Parathyroid adenoma (tissue), 2 donors: ENCODE data around the gene PCDHA1.

Experiments
- H2AFZ ChIP-seq: fragments of 300-600 bp; sonication (generic); one replicate; pipeline ENCODE4 v1.7.0; 2017; ENCODE audit warnings: antibody characterized with exemption, mild to moderate bottlenecking
- H3K27ac ChIP-seq: fragments of 300-600 bp; sonication (generic); one replicate; pipeline ENCODE4 v1.7.0; 2017
- H3K27me3 ChIP-seq: fragments of 300-600 bp; sonication (generic); one replicate; pipeline ENCODE4 v1.7.0; 2017; ENCODE audit warnings: low read length; ENCODE audit not compliant: control insufficient read depth, insufficient read depth
- H3K36me3 ChIP-seq: fragments of 300-600 bp; sonication (generic); one replicate; pipeline ENCODE4 v1.7.0; 2017; ENCODE audit warnings: low read length; ENCODE audit not compliant: control insufficient read depth, insufficient read depth
- H3K4me1 ChIP-seq: fragments of 300-600 bp; sonication (generic); one replicate; pipeline ENCODE4 v1.7.0; 2017; ENCODE audit warnings: control low read depth
- H3K4me2 ChIP-seq: fragments of 300-600 bp; sonication (generic); one replicate; pipeline ENCODE4 v1.7.0; 2017; ENCODE audit warnings: low read length
- H3K4me3 ChIP-seq: fragments of 300-600 bp; sonication (generic); one replicate; pipeline ENCODE4 v1.7.0; 2017; ENCODE audit warnings: low read depth, low read length
- H3K79me2 ChIP-seq: fragments of 300-600 bp; sonication (generic); one replicate; pipeline ENCODE4 v1.7.0; 2017; ENCODE audit warnings: control low read depth
- H3K9ac ChIP-seq: fragments of 300-600 bp; sonication (generic); one replicate; pipeline ENCODE4 v1.7.0; 2017; ENCODE audit warnings: mild to moderate bottlenecking
- H3K9me3 ChIP-seq: fragments of 300-600 bp; sonication (generic); one replicate; pipeline ENCODE4 v1.7.0; 2017; ENCODE audit warnings: low read length; ENCODE audit not compliant: control insufficient read depth
- CTCF ChIP-seq: fragments of 300-600 bp; sonication (generic); IDR thresholded peaks from one replicate; pipeline ENCODE4 v1.7.0; 2017; ENCODE audit warnings: antibody characterized with exemption, mild to moderate bottlenecking
- donor health status: primary hyperparathyroidism.

Gene PCDHA1

GRCh38 chr5:140927228-140927573 is 141.3 kb downstream of the PCDHA1 start:
- peaks cover 6% of the 10 kb centered on the region for H3K4me1 ChIP-seq
- peak overlapping the region; percentile 90 for H3K4me2 ChIP-seq
- H3K27ac ChIP-seq = peak overlapping the region; percentile 87
- H3K27me3 ChIP-seq = no peaks in the 10 kb centered on the region
- H2AFZ ChIP-seq = peak overlapping the region; percentile 94
- TF ChIP-seq CTCF = no peak
- peak overlapping the region; percentile 61 for H3K9ac ChIP-seq
- H3K79me2 ChIP-seq = peaks cover 4% of the 10 kb centered on the region
- H3K9me3 ChIP-seq = no peaks in the 10 kb centered on the region
- no peaks in the 10 kb centered on the region for H3K36me3 ChIP-seq
- H3K4me3 ChIP-seq = peak overlapping the region; percentile 77

- TF ChIP-seq CTCF = no peak
- peaks cover 3% of the 10 kb centered on the region for H3K79me2 ChIP-seq
- H2AFZ ChIP-seq = no peak overlapping the region
- H3K9ac ChIP-seq = no peak overlapping the region
- no peaks in the 10 kb centered on the region for H3K36me3 ChIP-seq
- H3K4me2 ChIP-seq = peak overlapping the region; percentile 71
- H3K27me3 ChIP-seq = no peaks in the 10 kb centered on the region
- peaks cover 8% of the 10 kb centered on the region for H3K4me1 ChIP-seq
- no peaks in the 10 kb centered on the region for H3K9me3 ChIP-seq
- H3K27ac ChIP-seq = peak overlapping the region; percentile 38
- peak overlapping the region; percentile 35 for H3K4me3 ChIP-seq
Observed at GRCh38 chr5:140934964-140935606, 149.1 kb downstream of the PCDHA1 start.

- no peaks in the 10 kb centered on the region for H3K27me3 ChIP-seq
- peaks cover 10% of the 10 kb centered on the region for H3K79me2 ChIP-seq
- no peak overlapping the region for H3K4me3 ChIP-seq
- no peaks in the 10 kb centered on the region for H3K9me3 ChIP-seq
- H3K9ac ChIP-seq = no peak overlapping the region
- H3K27ac ChIP-seq = no peak overlapping the region
- TF ChIP-seq CTCF = no peak
- no peaks in the 10 kb centered on the region for H3K4me1 ChIP-seq
- H3K4me2 ChIP-seq = no peak overlapping the region
- no peak overlapping the region for H2AFZ ChIP-seq
- no peaks in the 10 kb centered on the region for H3K36me3 ChIP-seq
Observed at GRCh38 chr5:140946578-140946977, 160.6 kb downstream of the PCDHA1 start.

- no peak overlapping the region for H2AFZ ChIP-seq
- no peaks in the 10 kb centered on the region for H3K9me3 ChIP-seq
- H3K27ac ChIP-seq = no peak overlapping the region
- H3K4me1 ChIP-seq = no peaks in the 10 kb centered on the region
- no peak overlapping the region for H3K4me2 ChIP-seq
- H3K4me3 ChIP-seq = no peak overlapping the region
- no peak overlapping the region for H3K9ac ChIP-seq
- no peak for TF ChIP-seq CTCF
- no peaks in the 10 kb centered on the region for H3K36me3 ChIP-seq
- H3K79me2 ChIP-seq = peaks cover 9% of the 10 kb centered on the region
- no peaks in the 10 kb centered on the region for H3K27me3 ChIP-seq
Observed at GRCh38 chr5:140951636-140952035, 165.7 kb downstream of the PCDHA1 start.

GRCh38 chr5:140953234-140953633 is 167.3 kb downstream of the PCDHA1 start:
- Histone ChIP-seq H3K9ac (no peak overlapping the region), H3K27me3 (no peaks in the 10 kb centered on the region), H3K4me2 (no peak overlapping the region), H3K9me3 (no peaks in the 10 kb centered on the region), H3K4me1 (no peaks in the 10 kb centered on the region), H2AFZ (no peak overlapping the region), H3K36me3 (no peaks in the 10 kb centered on the region), H3K79me2 (peaks cover 9% of the 10 kb centered on the region), H3K4me3 (no peak overlapping the region), H3K27ac (no peak overlapping the region)
- TF ChIP-seq CTCF = no peak
